ENCODE results near the gene IPP.

GRCh38 chr1:45721207-45721606, 29.2 kb downstream of the IPP start:
- TF ChIP-seq, protein P1, sequence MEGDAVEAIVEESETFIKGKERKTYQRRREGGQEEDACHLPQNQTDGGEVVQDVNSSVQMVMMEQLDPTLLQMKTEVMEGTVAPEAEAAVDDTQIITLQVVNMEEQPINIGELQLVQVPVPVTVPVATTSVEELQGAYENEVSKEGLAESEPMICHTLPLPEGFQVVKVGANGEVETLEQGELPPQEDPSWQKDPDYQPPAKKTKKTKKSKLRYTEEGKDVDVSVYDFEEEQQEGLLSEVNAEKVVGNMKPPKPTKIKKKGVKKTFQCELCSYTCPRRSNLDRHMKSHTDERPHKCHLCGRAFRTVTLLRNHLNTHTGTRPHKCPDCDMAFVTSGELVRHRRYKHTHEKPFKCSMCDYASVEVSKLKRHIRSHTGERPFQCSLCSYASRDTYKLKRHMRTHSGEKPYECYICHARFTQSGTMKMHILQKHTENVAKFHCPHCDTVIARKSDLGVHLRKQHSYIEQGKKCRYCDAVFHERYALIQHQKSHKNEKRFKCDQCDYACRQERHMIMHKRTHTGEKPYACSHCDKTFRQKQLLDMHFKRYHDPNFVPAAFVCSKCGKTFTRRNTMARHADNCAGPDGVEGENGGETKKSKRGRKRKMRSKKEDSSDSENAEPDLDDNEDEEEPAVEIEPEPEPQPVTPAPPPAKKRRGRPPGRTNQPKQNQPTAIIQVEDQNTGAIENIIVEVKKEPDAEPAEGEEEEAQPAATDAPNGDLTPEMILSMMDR (conservative IDR thresholded peaks at IDR 0.05; ENCODE audit: low read depth, low read length), result no peak
- no peak for TF ChIP-seq RFX5 (IDR thresholded peaks at IDR 0.05; ENCODE audit: low read depth, low read length)
